Fibroblast of lung (primary cell): ENCODE measurements around the gene SLC25A46. TPM values are rescaled to one million over a fixed set of nuclear protein-coding genes. Genes with fewer than 3 reads are reported as not detected.

Experiments used
- DNase-seq, 2 donors: peaks; one replicate each; pipeline versions ENCODE4 v3.0.0 to v3.0.0-alpha.2; 2010; ENCODE audit warnings: low read depth in 2 of 2
- H2AFZ ChIP-seq: 2 replicates; pipeline ENCODE4 v1.5.1; 2012; ENCODE audit warnings: low read length, control low read depth, inconsistent platforms
- H3K27ac ChIP-seq: 2 replicates; pipeline ENCODE4 v1.5.1; 2011; ENCODE audit warnings: low read length, control low read depth; ENCODE audit not compliant: insufficient read depth
- H3K27me3 ChIP-seq: 2 replicates; pipeline ENCODE4 v1.5.1; 2011; ENCODE audit warnings: mild to moderate bottlenecking, low read length; ENCODE audit not compliant: control insufficient read depth, insufficient read depth
- H3K36me3 ChIP-seq: 2 replicates; pipeline ENCODE4 v1.5.1; 2011; ENCODE audit warnings: low read length; ENCODE audit not compliant: control insufficient read depth, insufficient read depth
- H3K4me1 ChIP-seq: 2 replicates; pipeline ENCODE4 v1.5.1; 2011; ENCODE audit warnings: low read length; ENCODE audit not compliant: control insufficient read depth, insufficient read depth; ENCODE audit errors: extremely low read depth
- H3K4me2 ChIP-seq: 2 replicates; pipeline ENCODE4 v1.5.1; 2011; ENCODE audit warnings: low read length, control low read depth; ENCODE audit not compliant: insufficient read depth; ENCODE audit errors: extremely low read depth
- H3K4me3 ChIP-seq, 4 experiments: fragments of 200-600 bp in 1 of 4; sonication (generic) in 1 of 4; replicated peaks in 1 of 4; 2 replicates each; pipeline ENCODE4 v1.5.1; 2011 to 2016; ENCODE audit warnings: low read length in 4 of 4, low read depth in 3 of 4, mild to moderate bottlenecking in 3 of 4, control low read depth in 2 of 4, inconsistent platforms in 1 of 4, mixed read lengths in 1 of 4; ENCODE audit not compliant: insufficient read depth in 1 of 4; ENCODE audit errors: control extremely low read depth in 1 of 4
- H3K79me2 ChIP-seq: 2 replicates; pipeline ENCODE4 v1.5.1; 2012; ENCODE audit warnings: mild to moderate bottlenecking, low read length, inconsistent platforms; ENCODE audit not compliant: control insufficient read depth, insufficient read depth
- H3K9ac ChIP-seq: 2 replicates; pipeline ENCODE4 v1.5.1; 2011; ENCODE audit warnings: mild to moderate bottlenecking, low read length, control low read depth; ENCODE audit not compliant: insufficient read depth
- H3K9me3 ChIP-seq: 2 replicates; pipeline ENCODE4 v1.5.1; 2012; ENCODE audit warnings: low read depth, low read length; ENCODE audit not compliant: control insufficient read depth, insufficient read depth
- H4K20me1 ChIP-seq: 2 replicates; pipeline ENCODE4 v1.5.1; 2011; ENCODE audit warnings: low read length; ENCODE audit not compliant: control insufficient read depth, insufficient read depth; ENCODE audit errors: extremely low read depth
- CTCF ChIP-seq, 2 donors: IDR thresholded peaks in 1 of 2; conservative IDR thresholded peaks in 1 of 2; 1 replicate in 1 of 2; 2 replicates in 1 of 2; pipeline ENCODE4 v1.5.1; 2011 to 2012; ENCODE audit warnings: low read length in 2 of 2, control low read depth in 1 of 2, inconsistent platforms in 1 of 2, low read depth in 1 of 2, mild to moderate bottlenecking in 1 of 2
- EZH2 ChIP-seq: IDR thresholded peaks from 2 replicates; pipeline ENCODE4 v1.5.1; 2012; ENCODE audit warnings: low read length, control low read depth, mild to moderate bottlenecking; ENCODE audit errors: missing control alignments
- polyA plus RNA-seq, 2 donors: library from polyadenylated mRNA; depleted of rRNA in 1 of 2; stranded (reverse) in 1 of 2; unstranded in 1 of 2; fragments of >200 nt; gene quantifications; 2 replicates each; pipeline ENCODE4 v1.2.1, GENCODE V29; 2011 to 2012; ENCODE audit warnings: missing spikeins in 1 of 2
- total RNA-seq: library from RNA; depleted of rRNA; stranded (reverse); fragments of >200 nt; gene quantifications from 2 replicates; pipeline ENCODE4 v1.2.1, GENCODE V29; 2014

SLC25A46 gene
- total and polyA plus RNA-seq, 2 donors (not counting 1 experiment from before 2014, with no cell fraction given): 81.5 to 95.5 TPM

- DNase-seq: peak in 1 of 2 donors; percentile 11
These were observed 36.1 kb upstream of the SLC25A46 start for GRCh38 chr5:110702704-110703103.

GRCh38 chr5:110703481-110703880 lies 35.3 kb upstream of the SLC25A46 start:
- Histone ChIP-seq H4K20me1 (no peaks in the 10 kb centered on the region), H3K9me3 (no peaks in the 10 kb centered on the region), H2AFZ (no peak overlapping the region), H3K79me2 (no peaks in the 10 kb centered on the region), H3K27ac (no peak overlapping the region), H3K36me3 (no peaks in the 10 kb centered on the region), H3K4me1 (no peaks in the 10 kb centered on the region), H3K4me2 (no peak overlapping the region), H3K9ac (no peak overlapping the region), H3K4me3 (no peak overlapping the region), H3K27me3 (no peaks in the 10 kb centered on the region)
- DNase-seq: no peak
- TF ChIP-seq EZH2 (no peak), CTCF (conservative IDR thresholded peaks at IDR 0.05 in 1 of 2, IDR thresholded peaks at IDR 0.05 in 1 of 2; ENCODE audit: low read depth in 1 of 2, low read length in 2 of 2) (no peak)

More at GRCh38 chr5:110702704-110703103, 36.1 kb upstream of the SLC25A46 start:
- H3K4me1 ChIP-seq: no peaks in the 10 kb centered on the region
- no peaks in the 10 kb centered on the region for H4K20me1 ChIP-seq
- H3K27ac ChIP-seq: no peak overlapping the region
- H3K4me2 ChIP-seq: no peak overlapping the region
- no peak overlapping the region for H2AFZ ChIP-seq
- H3K9ac ChIP-seq: no peak overlapping the region
- no peaks in the 10 kb centered on the region for H3K9me3 ChIP-seq
- no peaks in the 10 kb centered on the region for H3K27me3 ChIP-seq
- H3K79me2 ChIP-seq: no peaks in the 10 kb centered on the region
- H3K4me3 ChIP-seq: no peak overlapping the region
- TF ChIP-seq EZH2 (no peak), CTCF (conservative IDR thresholded peaks at IDR 0.05 in 1 of 2, IDR thresholded peaks at IDR 0.05 in 1 of 2; ENCODE audit: low read depth in 1 of 2, low read length in 2 of 2) (no peak)
- H3K36me3 ChIP-seq: no peaks in the 10 kb centered on the region

- DNase-seq: no peak
- Histone ChIP-seq H3K79me2 (no peaks in the 10 kb centered on the region), H3K36me3 (no peaks in the 10 kb centered on the region), H3K4me1 (no peaks in the 10 kb centered on the region), H2AFZ (no peak overlapping the region), H3K4me3 (no peak overlapping the region), H3K9ac (no peak overlapping the region), H4K20me1 (no peaks in the 10 kb centered on the region), H3K9me3 (no peaks in the 10 kb centered on the region), H3K4me2 (no peak overlapping the region), H3K27ac (no peak overlapping the region), H3K27me3 (no peaks in the 10 kb centered on the region)
- no peak for TF ChIP-seq EZH2
- TF ChIP-seq CTCF (conservative IDR thresholded peaks at IDR 0.05 in 1 of 2, IDR thresholded peaks at IDR 0.05 in 1 of 2; ENCODE audit: low read depth in 1 of 2, low read length in 2 of 2): no peak
These were observed 33.5 kb upstream of the SLC25A46 start for GRCh38 chr5:110705349-110705748.
